HL-60 (cell line): ENCODE measurements around the gene DCAF10.
"Not testable (repeated sequence)": the region's sequence is repeated elsewhere in the genome, so short reads cannot be mapped to it uniquely, and the experiment has no call there.

Experiments
- DNase-seq, 2 experiments: peaks; one replicate each; pipeline ENCODE4 v3.0.0-alpha.2; 2010 to 2020; ENCODE audit warnings: low read depth in 1 of 2, low spot score in 1 of 2
- H3K27ac ChIP-seq: fragments of 250-450 bp; sonication (Bioruptor Pico); replicated peaks from 2 replicates; pipeline ENCODE4 v1.5.1; 2020; ENCODE audit warnings: mild to moderate bottlenecking, moderate library complexity
- H3K27me3 ChIP-seq: fragments of 250-450 bp; sonication (Bioruptor Pico); 2 replicates; pipeline ENCODE4 v1.5.1; 2021; ENCODE audit warnings: mild to moderate bottlenecking, moderate library complexity; ENCODE audit not compliant: insufficient read depth, poor library complexity, severe bottlenecking
- H3K4me3 ChIP-seq: replicated peaks from 2 replicates; pipeline ENCODE4 v1.5.1; 2011; ENCODE audit warnings: mild to moderate bottlenecking, control low read depth, low read length; ENCODE audit not compliant: insufficient read depth
- CTCF ChIP-seq: IDR thresholded peaks from one replicate; pipeline ENCODE4 v1.5.1; 2011; ENCODE audit warnings: low read length, control low read depth, inconsistent platforms; ENCODE audit not compliant: insufficient read depth
- GABPA ChIP-seq: IDR thresholded peaks from 2 replicates; pipeline ENCODE4 v1.6.1; 2012; ENCODE audit warnings: low read depth
- POLR2AphosphoS5 ChIP-seq: IDR thresholded peaks from 2 replicates; pipeline ENCODE4 v1.6.1; 2012; ENCODE audit warnings: low read depth
- SPI1 ChIP-seq: IDR thresholded peaks from 2 replicates; pipeline ENCODE4 v1.6.1; 2012; ENCODE audit warnings: low read depth, mild to moderate bottlenecking, borderline replicate concordance
- TF ChIP-seq, protein P1 (sequence below): IDR thresholded peaks from 2 replicates; pipeline ENCODE4 v1.6.1; 2012; ENCODE audit warnings: low read depth; ENCODE audit not compliant: insufficient replicate concordance

Gene DCAF10

DNA sequence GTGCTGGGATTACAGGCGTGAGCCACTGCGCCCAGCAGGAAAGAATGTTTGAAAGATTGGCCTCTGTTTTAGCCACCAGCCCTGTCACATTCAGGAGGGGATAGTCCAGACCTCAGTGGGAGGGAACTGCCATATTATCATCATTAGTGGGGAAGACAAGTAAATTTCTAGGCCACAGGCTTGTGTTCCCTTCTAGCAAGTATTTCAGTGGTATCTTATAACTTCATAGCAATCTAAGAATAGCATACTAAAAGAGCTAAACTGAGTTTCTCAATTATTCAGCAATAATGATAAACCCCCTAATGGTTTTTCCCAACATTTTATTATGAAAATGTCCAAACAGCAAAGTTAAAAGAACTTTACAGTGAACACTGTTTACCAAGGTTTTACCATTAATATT lies 73.4 kb downstream of the DCAF10 start:
- Histone ChIP-seq H3K27ac (no peak overlapping the region), H3K4me3 (no peak overlapping the region), H3K27me3 (no peaks in the 10 kb centered on the region)
- TF ChIP-seq GABPA (no peak), CTCF (no peak), POLR2AphosphoS5 (no peak), SPI1 (no peak)
- TF ChIP-seq, protein P1, sequence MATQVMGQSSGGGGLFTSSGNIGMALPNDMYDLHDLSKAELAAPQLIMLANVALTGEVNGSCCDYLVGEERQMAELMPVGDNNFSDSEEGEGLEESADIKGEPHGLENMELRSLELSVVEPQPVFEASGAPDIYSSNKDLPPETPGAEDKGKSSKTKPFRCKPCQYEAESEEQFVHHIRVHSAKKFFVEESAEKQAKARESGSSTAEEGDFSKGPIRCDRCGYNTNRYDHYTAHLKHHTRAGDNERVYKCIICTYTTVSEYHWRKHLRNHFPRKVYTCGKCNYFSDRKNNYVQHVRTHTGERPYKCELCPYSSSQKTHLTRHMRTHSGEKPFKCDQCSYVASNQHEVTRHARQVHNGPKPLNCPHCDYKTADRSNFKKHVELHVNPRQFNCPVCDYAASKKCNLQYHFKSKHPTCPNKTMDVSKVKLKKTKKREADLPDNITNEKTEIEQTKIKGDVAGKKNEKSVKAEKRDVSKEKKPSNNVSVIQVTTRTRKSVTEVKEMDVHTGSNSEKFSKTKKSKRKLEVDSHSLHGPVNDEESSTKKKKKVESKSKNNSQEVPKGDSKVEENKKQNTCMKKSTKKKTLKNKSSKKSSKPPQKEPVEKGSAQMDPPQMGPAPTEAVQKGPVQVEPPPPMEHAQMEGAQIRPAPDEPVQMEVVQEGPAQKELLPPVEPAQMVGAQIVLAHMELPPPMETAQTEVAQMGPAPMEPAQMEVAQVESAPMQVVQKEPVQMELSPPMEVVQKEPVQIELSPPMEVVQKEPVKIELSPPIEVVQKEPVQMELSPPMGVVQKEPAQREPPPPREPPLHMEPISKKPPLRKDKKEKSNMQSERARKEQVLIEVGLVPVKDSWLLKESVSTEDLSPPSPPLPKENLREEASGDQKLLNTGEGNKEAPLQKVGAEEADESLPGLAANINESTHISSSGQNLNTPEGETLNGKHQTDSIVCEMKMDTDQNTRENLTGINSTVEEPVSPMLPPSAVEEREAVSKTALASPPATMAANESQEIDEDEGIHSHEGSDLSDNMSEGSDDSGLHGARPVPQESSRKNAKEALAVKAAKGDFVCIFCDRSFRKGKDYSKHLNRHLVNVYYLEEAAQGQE, result no peak
- DNase-seq, result no peak

GRCh38 chr9:37876376-37876775 lies 75.8 kb downstream of the DCAF10 start:
- no peak overlapping the region for H3K27ac ChIP-seq
- H3K4me3 ChIP-seq, result no peak overlapping the region
- no peaks in the 10 kb centered on the region for H3K27me3 ChIP-seq
- TF ChIP-seq, protein P1, result no peak
- TF ChIP-seq POLR2AphosphoS5, result no peak
- TF ChIP-seq CTCF, result no peak
- TF ChIP-seq GABPA, result no peak
- no peak for TF ChIP-seq SPI1
- no peak for DNase-seq

- Histone ChIP-seq H3K27ac (no peak overlapping the region), H3K27me3 (no peaks in the 10 kb centered on the region), H3K4me3 (no peak overlapping the region)
- TF ChIP-seq SPI1, result no peak
- TF ChIP-seq POLR2AphosphoS5, result no peak
- TF ChIP-seq CTCF, result no peak
- TF ChIP-seq GABPA, result no peak
- TF ChIP-seq, protein P1, result no peak
- no peak for DNase-seq
These were observed 80.4 kb downstream of the DCAF10 start for GRCh38 chr9:37880916-37881479.

DNA sequence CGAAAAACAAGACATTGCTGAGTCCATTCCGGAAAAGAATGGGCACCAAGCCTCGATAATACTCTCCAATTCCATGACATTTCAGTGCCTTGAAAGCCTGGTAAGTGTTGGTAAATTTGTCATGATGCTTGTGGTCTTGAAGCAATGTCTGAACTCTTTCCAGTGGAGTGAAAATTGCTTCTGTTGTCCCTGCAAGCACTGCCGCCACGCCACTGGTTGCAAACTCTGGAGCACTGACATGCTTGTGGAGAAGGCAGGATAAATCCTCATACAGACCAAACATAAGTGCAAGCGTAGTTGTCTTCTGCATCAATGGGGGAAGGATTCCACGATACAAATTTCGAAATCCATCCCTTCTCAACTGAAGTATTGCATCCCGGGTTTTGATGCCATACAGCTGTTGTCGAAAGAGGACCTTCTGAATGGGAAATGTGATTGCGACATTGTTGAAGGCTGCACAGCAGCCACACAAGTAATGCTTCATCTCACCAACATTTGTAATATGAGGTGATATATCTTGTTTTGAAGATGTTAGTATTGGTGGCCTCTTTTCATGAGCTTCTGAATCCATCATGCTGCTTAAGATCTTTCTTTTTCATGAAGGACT lies 87.5 kb downstream of the DCAF10 start:
- not testable (repeated sequence) for H3K4me3 ChIP-seq, H3K27me3 ChIP-seq
- peak overlapping the region; percentile 36 for H3K27ac ChIP-seq
- peak; percentile 66 to 83 for DNase-seq
